Adrenal gland (tissue), 5 donors: ENCODE measurements around the gene KLC1.

Experiments used
- POLR2A ChIP-seq, 2 donors: fragments of 450-650 bp; IDR thresholded peaks; one replicate each; pipeline ENCODE4 v1.6.1; 2017; ENCODE audit warnings: antibody characterized with exemption in 2 of 2, mild to moderate bottlenecking in 2 of 2, moderate library complexity in 1 of 2
- TF ChIP-seq, protein P1 (sequence below), 6 experiments: fragments of 450-650 bp in 4 of 6; fragments of 200-600 bp in 2 of 6; sonication (generic) in 1 of 6; IDR thresholded peaks; 1 replicate in 5 of 6; 2 replicates in 1 of 6; pipeline versions ENCODE4 v1.5.1 to v1.8.0; 2016 to 2021; ENCODE audit warnings: antibody characterized with exemption in 6 of 6, mild to moderate bottlenecking in 2 of 6, moderate library complexity in 1 of 6
- donor health status: DM: no; HTN: no; CAD: no.

DNA sequence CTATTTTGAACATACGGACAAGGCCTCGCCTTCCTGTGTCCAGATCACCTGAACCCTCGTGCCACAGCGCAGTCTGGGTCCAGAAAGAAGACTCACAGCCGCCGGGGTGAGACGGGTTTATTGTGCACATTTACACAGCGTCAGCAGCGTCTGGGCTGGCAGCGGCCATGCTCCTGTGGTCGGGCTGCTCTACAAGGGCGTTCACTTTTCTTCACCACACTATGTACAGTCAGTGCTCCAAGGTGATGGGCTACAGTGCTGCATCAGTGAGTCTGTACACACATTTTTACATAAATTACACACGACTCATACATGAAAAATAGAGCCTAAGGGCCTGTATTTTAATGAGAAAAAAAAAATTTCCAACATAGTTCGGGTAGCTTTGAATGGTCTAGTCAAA is 104.6 kb downstream of the KLC1 start:
- TF ChIP-seq, protein P1, sequence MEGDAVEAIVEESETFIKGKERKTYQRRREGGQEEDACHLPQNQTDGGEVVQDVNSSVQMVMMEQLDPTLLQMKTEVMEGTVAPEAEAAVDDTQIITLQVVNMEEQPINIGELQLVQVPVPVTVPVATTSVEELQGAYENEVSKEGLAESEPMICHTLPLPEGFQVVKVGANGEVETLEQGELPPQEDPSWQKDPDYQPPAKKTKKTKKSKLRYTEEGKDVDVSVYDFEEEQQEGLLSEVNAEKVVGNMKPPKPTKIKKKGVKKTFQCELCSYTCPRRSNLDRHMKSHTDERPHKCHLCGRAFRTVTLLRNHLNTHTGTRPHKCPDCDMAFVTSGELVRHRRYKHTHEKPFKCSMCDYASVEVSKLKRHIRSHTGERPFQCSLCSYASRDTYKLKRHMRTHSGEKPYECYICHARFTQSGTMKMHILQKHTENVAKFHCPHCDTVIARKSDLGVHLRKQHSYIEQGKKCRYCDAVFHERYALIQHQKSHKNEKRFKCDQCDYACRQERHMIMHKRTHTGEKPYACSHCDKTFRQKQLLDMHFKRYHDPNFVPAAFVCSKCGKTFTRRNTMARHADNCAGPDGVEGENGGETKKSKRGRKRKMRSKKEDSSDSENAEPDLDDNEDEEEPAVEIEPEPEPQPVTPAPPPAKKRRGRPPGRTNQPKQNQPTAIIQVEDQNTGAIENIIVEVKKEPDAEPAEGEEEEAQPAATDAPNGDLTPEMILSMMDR (IDR thresholded peaks at IDR 0.05), result no peak
- TF ChIP-seq POLR2A (IDR thresholded peaks at IDR 0.05), result no peak
